PC-9 (cell line): Measurements from ENCODE around the gene KCNIP2. TPM values are rescaled to one million over a fixed set of nuclear protein-coding genes. Genes with fewer than 3 reads are reported as not detected.

ENCODE experiments used
- BruUV-seq: library from RNA; stranded (reverse); fragments of 400-500 nt; replicated peaks from 2 replicates; lab custom pipeline; 2021; lab: Mats Ljungman, UMichigan
- CTCF ChIA-PET: fragments of 300-600 bp; sonication (Branson Sonifier 250); formaldehyde crosslinking; loops from one replicate; lab custom pipeline; 2022; ENCODE audit warnings: antibody characterized with exemption; lab: Charles Lee
- POLR2A ChIA-PET: fragments of 300-600 bp; sonication (Branson Sonifier 250); formaldehyde crosslinking; loops from one replicate; lab custom pipeline; 2022; ENCODE audit warnings: antibody characterized with exemption; ENCODE audit not compliant: unreplicated experiment; lab: Charles Lee
- DNase-seq, 2 experiments: peaks; one replicate each; pipeline versions ENCODE4 v3.0.0 to v3.0.0-alpha.2; 2015 to 2022; ENCODE audit warnings: mixed read lengths in 1 of 2
- H2AFZ ChIP-seq: fragments of 200-600 bp; sonication (generic); 2 replicates; pipeline ENCODE4 v1.8.1; 2017; ENCODE audit warnings: antibody characterized with exemption
- H3F3A ChIP-seq: fragments of 200-600 bp; sonication (generic); 2 replicates; pipeline ENCODE4 v1.8.1; 2017; ENCODE audit warnings: antibody characterized with exemption, mild to moderate bottlenecking, low read depth; ENCODE audit not compliant: insufficient read depth
- H3K27ac ChIP-seq: fragments of 200-600 bp; sonication (generic); 2 replicates; pipeline ENCODE4 v1.6.1; 2016; ENCODE audit warnings: mixed run types
- H3K27me3 ChIP-seq: fragments of 200-600 bp; sonication (generic); 2 replicates; pipeline ENCODE4 v1.6.1; 2016; ENCODE audit warnings: low read depth, mixed run types; ENCODE audit not compliant: insufficient read depth
- H3K36me3 ChIP-seq: fragments of 200-600 bp; sonication (generic); 2 replicates; pipeline ENCODE4 v1.6.1; 2016; ENCODE audit warnings: low read depth, mixed run types
- H3K4me1 ChIP-seq: fragments of 200-600 bp; sonication (generic); replicated peaks from 2 replicates; pipeline ENCODE4 v1.6.1; 2016; ENCODE audit warnings: mixed run types; ENCODE audit not compliant: insufficient read depth
- H3K4me2 ChIP-seq: fragments of 200-600 bp; sonication (generic); 2 replicates; pipeline ENCODE4 v1.6.1; 2017; ENCODE audit warnings: mixed run types
- H3K4me3 ChIP-seq: fragments of 200-600 bp; sonication (generic); 2 replicates; pipeline ENCODE4 v1.6.1; 2016; ENCODE audit warnings: mixed run types
- H3K79me2 ChIP-seq: fragments of 200-600 bp; sonication (generic); 2 replicates; pipeline ENCODE4 v1.6.1; 2017; ENCODE audit warnings: low read depth, mixed run types
- H3K9me2 ChIP-seq: fragments of 200-600 bp; sonication (generic); 2 replicates; pipeline ENCODE4 v1.8.1; 2017; ENCODE audit warnings: mild to moderate bottlenecking; ENCODE audit not compliant: insufficient read depth
- H3K9me3 ChIP-seq: fragments of 200-600 bp; sonication (generic); 2 replicates; pipeline ENCODE4 v1.8.1; 2016; ENCODE audit warnings: low read depth; ENCODE audit not compliant: insufficient read depth
- H4K20me1 ChIP-seq: fragments of 200-600 bp; sonication (generic); 2 replicates; pipeline ENCODE4 v1.8.1; 2017; ENCODE audit not compliant: insufficient read depth
- EZH2 ChIP-seq: fragments of 200-600 bp; sonication (generic); IDR thresholded peaks from 2 replicates; pipeline ENCODE4 v1.8.0; 2017; ENCODE audit warnings: antibody characterized with exemption, low read depth
- intact Hi-C: fragments of 100-400 bp; cut with micrococcal nuclease; formaldehyde crosslinking; loops from one replicate; pipeline ENCODE4 v1.10.0; 2022; ENCODE audit not compliant: unreplicated experiment
- total RNA-seq: library from RNA; stranded (reverse); gene quantifications from 2 replicates; pipeline ENCODE4 v1.2.3, GENCODE V29; 2021
- TF ChIP-seq, protein P1 (sequence below): fragments of 200-600 bp; sonication (generic); conservative IDR thresholded peaks from 2 replicates; pipeline ENCODE4 v1.6.1; 2017; ENCODE audit warnings: mixed run types, antibody characterized with exemption, mild to moderate bottlenecking, moderate library complexity

Gene KCNIP2
- total RNA-seq, 1 experiment from 2014 or later = 4.0 TPM

DNA sequence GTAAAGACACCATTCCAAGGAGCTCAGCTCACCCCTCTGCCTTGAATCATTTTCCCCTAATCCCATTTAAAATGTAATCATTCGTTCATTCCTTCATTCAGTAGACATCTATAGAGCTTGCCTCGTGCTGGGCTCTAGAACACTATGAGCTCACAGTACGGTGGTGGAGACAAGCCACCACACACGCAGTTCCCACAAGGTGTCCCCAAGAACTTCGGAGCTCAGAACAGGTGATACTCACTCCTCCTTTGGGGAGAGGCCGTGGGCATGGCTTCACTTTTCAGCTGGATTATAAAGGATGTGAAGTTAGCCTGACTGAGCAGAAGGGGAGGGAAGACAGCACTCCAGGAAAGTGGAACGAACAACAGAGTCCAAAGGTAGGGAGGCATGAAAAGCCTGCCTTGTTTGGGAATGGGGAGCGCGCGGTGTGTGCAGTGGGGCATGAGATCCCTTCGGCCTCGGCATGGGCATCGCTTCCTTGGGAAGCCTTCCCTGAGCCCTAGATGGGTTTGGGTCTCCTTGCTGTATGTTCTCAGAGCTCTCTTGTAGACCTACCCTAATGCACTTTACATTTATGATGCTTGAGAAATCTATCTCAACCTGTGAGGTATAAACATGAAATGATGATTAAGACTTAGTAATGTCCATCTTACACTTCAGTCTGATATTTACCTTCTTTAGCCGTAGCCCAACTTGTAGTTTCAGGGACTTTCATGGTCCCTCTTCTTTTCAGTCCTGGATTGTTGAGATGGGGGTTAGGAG, 24.5 kb downstream of the KCNIP2 start:
- no peak for TF ChIP-seq EZH2
- TF ChIP-seq, protein P1, sequence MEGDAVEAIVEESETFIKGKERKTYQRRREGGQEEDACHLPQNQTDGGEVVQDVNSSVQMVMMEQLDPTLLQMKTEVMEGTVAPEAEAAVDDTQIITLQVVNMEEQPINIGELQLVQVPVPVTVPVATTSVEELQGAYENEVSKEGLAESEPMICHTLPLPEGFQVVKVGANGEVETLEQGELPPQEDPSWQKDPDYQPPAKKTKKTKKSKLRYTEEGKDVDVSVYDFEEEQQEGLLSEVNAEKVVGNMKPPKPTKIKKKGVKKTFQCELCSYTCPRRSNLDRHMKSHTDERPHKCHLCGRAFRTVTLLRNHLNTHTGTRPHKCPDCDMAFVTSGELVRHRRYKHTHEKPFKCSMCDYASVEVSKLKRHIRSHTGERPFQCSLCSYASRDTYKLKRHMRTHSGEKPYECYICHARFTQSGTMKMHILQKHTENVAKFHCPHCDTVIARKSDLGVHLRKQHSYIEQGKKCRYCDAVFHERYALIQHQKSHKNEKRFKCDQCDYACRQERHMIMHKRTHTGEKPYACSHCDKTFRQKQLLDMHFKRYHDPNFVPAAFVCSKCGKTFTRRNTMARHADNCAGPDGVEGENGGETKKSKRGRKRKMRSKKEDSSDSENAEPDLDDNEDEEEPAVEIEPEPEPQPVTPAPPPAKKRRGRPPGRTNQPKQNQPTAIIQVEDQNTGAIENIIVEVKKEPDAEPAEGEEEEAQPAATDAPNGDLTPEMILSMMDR = no peak
- peak overlapping the region; percentile 76 for H2AFZ ChIP-seq
- peaks cover 33% of the 10 kb centered on the region for H4K20me1 ChIP-seq
- H3F3A ChIP-seq = peaks cover 8% of the 10 kb centered on the region; the same call in 1 of the 2 replicates
- H3K36me3 ChIP-seq = no peaks in the 10 kb centered on the region
- no peaks in the 10 kb centered on the region for H3K9me2 ChIP-seq
- H3K27me3 ChIP-seq = no peaks in the 10 kb centered on the region
- peak overlapping the region; percentile 65 for H3K4me3 ChIP-seq
- peak overlapping the region; percentile 73 for H3K27ac ChIP-seq
- H3K4me1 ChIP-seq = peaks cover 25% of the 10 kb centered on the region
- ChIA-PET CTCF (interaction anchor here (0.5 kb wide), 1 partner anchor 310 kb away, joined by 5 read pairs; no protein-coding TSS in a partner anchor), POLR2A (interaction anchor here (0.5 to 0.6 kb wide), 5 partner anchors 10 to 685 kb away, joined by 3 to 9 read pairs (median 3); partner anchors contain the start of gene SUFU)
- no TSS peak for BruUV-seq
- intact Hi-C loops = loop anchor here (2.0 kb wide), 1 partner anchor 238 kb away; the partner anchor contains the start of gene ARMH3
- H3K9me3 ChIP-seq = no peaks in the 10 kb centered on the region
- peak in 1 of 2 experiments; percentile 59 for DNase-seq
- peak overlapping the region; percentile 89 for H3K4me2 ChIP-seq
- H3K79me2 ChIP-seq = peaks cover 41% of the 10 kb centered on the region

DNA sequence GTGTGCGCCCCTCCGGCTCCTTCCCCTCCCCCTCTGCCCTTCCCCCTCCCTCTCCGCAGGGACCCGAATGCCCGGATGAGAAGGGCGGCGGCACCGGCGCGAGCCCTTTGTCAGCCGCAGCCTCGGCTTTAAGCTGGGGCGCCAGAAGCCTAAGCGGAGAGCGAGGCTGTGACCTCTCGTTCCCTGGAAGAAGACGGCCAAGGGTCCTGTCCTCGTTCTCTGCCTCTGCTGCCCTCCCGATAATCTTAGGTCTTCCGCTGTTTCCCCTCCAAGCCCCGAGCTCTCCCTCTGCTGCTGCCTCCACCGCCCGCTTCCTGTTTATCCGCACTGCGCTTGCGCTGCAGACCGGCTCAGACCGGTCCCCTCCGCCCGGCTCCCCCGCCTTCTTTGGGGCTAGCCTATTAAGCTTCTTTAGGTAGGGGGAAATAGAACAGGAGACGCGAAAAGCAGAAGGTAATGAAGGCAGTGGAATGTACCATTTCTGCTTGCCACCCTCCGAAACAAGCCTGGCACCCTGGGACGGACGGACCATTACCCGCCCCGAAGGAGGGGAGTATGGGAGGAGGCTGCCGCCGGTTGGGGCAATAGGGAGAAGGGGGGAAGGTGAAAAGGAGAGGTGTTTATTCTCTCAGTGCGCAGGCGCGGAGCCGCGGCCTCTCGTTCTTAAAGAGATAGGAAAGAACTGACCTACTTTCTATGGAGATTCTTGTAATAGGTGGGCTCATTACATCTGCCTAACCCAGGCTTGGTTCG, 25.3 kb downstream of the KCNIP2 start, which contains the start of gene OGA:
Gene OGA, minus strand, starts transcription at position 326 of the 753 bp plus-strand sequence. CDS start 422 bp downstream, outside the sequence.
- no peaks in the 10 kb centered on the region for H3K36me3 ChIP-seq
- intact Hi-C loops = loop anchor here (2.0 kb wide), 1 partner anchor 239 kb away; the partner anchor contains the start of gene ARMH3
- peaks cover 8% of the 10 kb centered on the region; the same call in 1 of the 2 replicates for H3F3A ChIP-seq
- H4K20me1 ChIP-seq = peaks cover 40% of the 10 kb centered on the region
- POLR2A ChIA-PET = interaction anchor here (0.5 to 0.7 kb wide), 6 partner anchors 11 to 254 kb away, joined by 3 to 9 read pairs (median 4); no protein-coding TSS in a partner anchor
- H3K79me2 ChIP-seq = peaks cover 49% of the 10 kb centered on the region
- H3K27ac ChIP-seq = peak within 1 kb of the TSS; percentile 73
- CTCF ChIA-PET = no interaction called here
- peaks cover 28% of the 10 kb centered on the region for H3K4me1 ChIP-seq
- H3K9me2 ChIP-seq = no peaks in the 10 kb centered on the region
- DNase-seq = peak; percentile 94 to 95
- peak within 1 kb of the TSS; percentile 99 for H3K4me2 ChIP-seq
- no TSS peak for BruUV-seq
- no peaks in the 10 kb centered on the region for H3K27me3 ChIP-seq
- no peaks in the 10 kb centered on the region for H3K9me3 ChIP-seq
- TF ChIP-seq, protein P1 = no peak
- no peak for TF ChIP-seq EZH2
- H2AFZ ChIP-seq = peak within 1 kb of the TSS; percentile 76
- peak within 1 kb of the TSS; percentile 77 for H3K4me3 ChIP-seq
